ENCODE measurements around the gene CDC45.

DNA sequence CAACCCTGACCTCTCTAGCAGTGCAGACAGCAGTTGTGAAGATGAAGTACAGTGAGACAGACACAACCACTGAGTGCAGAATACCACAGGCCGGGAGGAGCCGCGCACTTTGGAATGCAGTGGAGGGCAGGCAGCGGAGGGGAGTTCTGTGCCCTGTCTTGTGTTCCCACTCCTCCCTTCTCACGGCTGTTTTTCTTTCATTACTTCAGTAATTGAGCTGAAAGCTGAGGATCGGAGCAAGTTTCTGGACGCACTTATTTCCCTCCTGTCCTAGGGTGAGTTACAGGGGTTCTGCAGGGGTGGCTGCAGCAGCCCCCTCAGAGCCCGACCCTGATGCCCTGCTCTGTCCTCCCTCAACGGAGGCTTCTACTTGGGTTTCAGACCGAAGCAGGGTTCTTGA is 38.9 kb downstream of the CDC45 start:
- no peak for TF ChIP-seq EP300 (IDR thresholded peaks at IDR 0.05)
- TF ChIP-seq, protein P1, sequence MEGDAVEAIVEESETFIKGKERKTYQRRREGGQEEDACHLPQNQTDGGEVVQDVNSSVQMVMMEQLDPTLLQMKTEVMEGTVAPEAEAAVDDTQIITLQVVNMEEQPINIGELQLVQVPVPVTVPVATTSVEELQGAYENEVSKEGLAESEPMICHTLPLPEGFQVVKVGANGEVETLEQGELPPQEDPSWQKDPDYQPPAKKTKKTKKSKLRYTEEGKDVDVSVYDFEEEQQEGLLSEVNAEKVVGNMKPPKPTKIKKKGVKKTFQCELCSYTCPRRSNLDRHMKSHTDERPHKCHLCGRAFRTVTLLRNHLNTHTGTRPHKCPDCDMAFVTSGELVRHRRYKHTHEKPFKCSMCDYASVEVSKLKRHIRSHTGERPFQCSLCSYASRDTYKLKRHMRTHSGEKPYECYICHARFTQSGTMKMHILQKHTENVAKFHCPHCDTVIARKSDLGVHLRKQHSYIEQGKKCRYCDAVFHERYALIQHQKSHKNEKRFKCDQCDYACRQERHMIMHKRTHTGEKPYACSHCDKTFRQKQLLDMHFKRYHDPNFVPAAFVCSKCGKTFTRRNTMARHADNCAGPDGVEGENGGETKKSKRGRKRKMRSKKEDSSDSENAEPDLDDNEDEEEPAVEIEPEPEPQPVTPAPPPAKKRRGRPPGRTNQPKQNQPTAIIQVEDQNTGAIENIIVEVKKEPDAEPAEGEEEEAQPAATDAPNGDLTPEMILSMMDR (IDR thresholded peaks at IDR 0.05): no peak

Data from tibial nerve (tissue), 4 donors.